Peyer's patch (tissue), 4 donors: ENCODE measurements around the gene C1orf226.

ENCODE experiments used
- CTCF ChIP-seq, 6 experiments: fragments of 450-650 bp in 4 of 6; fragments of 200-600 bp in 2 of 6; sonication (generic) in 1 of 6; IDR thresholded peaks; one replicate each; pipeline ENCODE4 v1.5.1; 2017 to 2019; ENCODE audit warnings: antibody characterized with exemption in 6 of 6, mild to moderate bottlenecking in 3 of 6, moderate library complexity in 1 of 6
- POLR2A ChIP-seq, 2 donors: fragments of 450-650 bp; IDR thresholded peaks; one replicate each; pipeline ENCODE4 v1.5.1; 2017; ENCODE audit warnings: antibody characterized with exemption in 2 of 2, mild to moderate bottlenecking in 2 of 2, moderate library complexity in 2 of 2

- TF ChIP-seq POLR2A (IDR thresholded peaks at IDR 0.05) (no peak), CTCF (IDR thresholded peaks at IDR 0.05) (no peak)
These were observed 44.8 kb upstream of the C1orf226 start for GRCh38 chr1:162336621-162337285.
